ENCODE measurements around the gene ABCE1.

Gene ABCE1

DNA sequence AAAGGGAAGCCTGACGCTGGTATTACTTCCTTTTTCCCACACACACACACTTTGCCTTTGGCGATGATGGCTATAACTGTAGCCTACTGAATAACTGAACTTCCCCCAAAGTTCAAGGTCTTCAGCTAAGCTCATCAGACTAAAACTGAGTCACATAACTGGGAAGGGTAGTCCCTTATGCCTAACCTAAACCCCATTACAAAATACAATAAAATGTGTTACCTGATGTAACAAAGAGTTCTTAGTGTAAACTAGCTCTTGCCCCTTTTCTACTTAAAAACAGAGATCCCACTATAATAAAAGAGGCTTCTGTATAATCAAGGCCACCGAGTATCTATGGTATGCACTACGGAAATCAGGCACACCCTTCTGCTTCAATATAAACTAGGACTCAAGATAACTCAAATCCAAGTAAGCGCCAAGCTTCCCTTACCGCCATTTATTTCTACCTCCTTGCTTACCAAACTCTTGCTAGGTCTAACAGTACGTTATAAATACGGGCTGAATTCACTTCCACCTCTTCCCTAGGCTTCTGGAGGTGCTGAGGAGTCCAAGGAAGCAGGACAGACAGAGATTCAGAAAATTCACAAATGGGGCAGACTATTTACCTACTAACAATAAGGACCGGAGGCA, 79.9 kb downstream of the ABCE1 start:
- peak; percentile 92 for DNase-seq

DNA sequence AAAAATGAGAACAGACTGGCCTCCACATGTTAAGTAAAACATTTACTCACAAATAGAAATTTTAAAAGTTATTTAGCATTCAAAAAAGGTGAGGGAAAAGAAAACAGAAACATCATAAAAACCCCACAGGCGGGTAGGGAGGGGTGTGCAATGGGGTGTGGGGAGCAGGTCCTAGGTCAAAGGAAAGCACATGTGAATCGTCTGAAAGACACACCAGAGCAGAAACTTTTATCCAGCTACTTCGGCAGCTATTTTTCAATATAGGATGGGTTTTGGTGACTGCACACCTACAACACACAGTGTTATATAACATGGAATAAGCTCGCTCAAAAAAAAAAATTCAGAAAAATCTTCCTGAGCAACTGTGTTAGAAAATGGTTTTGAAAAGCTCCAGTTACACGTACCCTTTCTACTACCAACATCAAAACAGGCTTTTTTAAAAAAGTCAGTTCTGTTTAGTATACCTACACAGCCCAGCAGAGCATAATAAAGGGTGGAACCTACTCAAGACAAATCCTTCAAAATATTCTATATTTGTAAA, 80.7 kb downstream of the ABCE1 start:
- no peak for DNase-seq

Measured in inflammatory macrophage treated with lipopolysaccharide for 4 hours (primary cell).